AG04449 (cell line): ENCODE results near the gene RAC3.

Experiments
- CTCF ChIA-PET: fragments of 350-600 bp; formaldehyde crosslinking; extraction: SDS; loops from one replicate; lab custom pipeline; 2021; ENCODE audit warnings: antibody characterized with exemption; lab: Yijun Ruan, JAX
- POLR2A ChIA-PET: fragments of 400-600, 350-600 bp; formaldehyde crosslinking; extraction: SDS; loops from one replicate; lab custom pipeline; 2020; ENCODE audit warnings: antibody characterized with exemption, inconsistent platforms; lab: Yijun Ruan, JAX
- DNase-seq: peaks from one replicate; pipeline ENCODE4 v3.0.0-alpha.2; 2010; ENCODE audit warnings: low read depth, low spot score
- H3K4me3 ChIP-seq: 2 replicates; pipeline ENCODE4 v1.5.1; 2011; ENCODE audit warnings: low read depth, mild to moderate bottlenecking, control low read depth, low read length
- TF ChIP-seq, protein P1 (sequence below): IDR thresholded peaks from one replicate; pipeline ENCODE4 v1.5.1; 2011; ENCODE audit warnings: mild to moderate bottlenecking, moderate library complexity, low read length, control low read depth, inconsistent platforms; ENCODE audit not compliant: insufficient read depth; ENCODE audit errors: missing control alignments

Gene RAC3

DNA sequence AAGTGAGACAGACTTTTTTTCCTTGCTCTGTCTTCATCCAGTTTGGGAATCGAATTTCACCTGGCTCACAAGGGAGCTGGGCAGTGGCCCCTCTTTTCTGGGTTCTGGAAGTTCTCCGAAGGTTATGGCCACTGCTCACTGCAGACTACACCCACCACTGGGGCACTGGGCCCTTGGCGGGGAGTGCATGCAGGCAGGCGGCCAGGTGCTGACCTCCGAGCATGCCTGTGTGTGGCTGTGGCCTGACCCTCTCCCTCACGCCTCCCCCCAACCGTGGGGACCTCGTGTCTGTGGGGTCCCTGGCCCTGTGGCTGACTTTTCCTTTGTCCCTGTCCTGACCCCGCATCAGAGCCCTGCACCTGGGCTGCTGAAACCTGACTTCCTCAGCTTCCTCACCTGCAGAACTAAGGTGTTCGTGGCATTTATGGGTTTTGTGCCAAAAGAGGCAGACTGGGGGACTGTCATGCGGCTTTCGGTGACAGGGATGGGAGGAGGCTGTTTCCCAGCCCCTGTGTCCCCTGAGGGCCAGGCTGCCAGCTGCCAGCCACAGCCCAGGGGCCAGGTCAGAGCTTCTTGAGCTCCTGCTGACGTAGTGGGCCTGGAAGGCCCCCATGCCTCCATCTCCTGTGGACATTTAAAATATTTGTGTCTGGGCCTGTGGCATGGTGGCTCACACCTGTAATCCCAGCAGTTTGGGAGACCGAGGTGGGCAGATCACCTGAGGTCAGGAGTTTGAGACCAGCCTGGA lies 32.6 kb upstream of the RAC3 start:
- TF ChIP-seq, protein P1, sequence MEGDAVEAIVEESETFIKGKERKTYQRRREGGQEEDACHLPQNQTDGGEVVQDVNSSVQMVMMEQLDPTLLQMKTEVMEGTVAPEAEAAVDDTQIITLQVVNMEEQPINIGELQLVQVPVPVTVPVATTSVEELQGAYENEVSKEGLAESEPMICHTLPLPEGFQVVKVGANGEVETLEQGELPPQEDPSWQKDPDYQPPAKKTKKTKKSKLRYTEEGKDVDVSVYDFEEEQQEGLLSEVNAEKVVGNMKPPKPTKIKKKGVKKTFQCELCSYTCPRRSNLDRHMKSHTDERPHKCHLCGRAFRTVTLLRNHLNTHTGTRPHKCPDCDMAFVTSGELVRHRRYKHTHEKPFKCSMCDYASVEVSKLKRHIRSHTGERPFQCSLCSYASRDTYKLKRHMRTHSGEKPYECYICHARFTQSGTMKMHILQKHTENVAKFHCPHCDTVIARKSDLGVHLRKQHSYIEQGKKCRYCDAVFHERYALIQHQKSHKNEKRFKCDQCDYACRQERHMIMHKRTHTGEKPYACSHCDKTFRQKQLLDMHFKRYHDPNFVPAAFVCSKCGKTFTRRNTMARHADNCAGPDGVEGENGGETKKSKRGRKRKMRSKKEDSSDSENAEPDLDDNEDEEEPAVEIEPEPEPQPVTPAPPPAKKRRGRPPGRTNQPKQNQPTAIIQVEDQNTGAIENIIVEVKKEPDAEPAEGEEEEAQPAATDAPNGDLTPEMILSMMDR: no peak
- POLR2A ChIA-PET: no interaction called here
- CTCF ChIA-PET: no interaction called here
- no peak overlapping the region for H3K4me3 ChIP-seq
- DNase-seq: no peak

DNA sequence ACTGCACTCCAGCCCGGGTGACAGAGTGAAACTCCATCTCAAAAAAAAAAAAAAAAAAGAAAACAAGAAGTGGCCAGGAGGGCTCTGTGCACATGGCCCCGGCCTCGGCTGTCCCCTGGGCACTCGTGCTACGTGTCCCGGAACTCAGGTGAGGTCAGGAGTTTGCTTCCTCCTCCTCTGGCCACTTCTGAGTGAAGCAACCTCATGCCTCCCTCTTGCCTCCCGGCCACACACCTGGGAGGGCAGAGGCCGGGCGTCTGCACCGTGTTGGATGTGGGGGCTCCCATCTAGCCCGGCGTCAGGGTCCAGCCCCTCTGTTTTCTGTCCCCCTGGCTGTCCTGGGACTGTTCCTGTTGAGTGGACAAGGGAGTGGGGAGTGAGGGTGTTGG lies 31.9 kb upstream of the RAC3 start:
- TF ChIP-seq, protein P1: no peak
- ChIA-PET POLR2A (no interaction called here), CTCF (no interaction called here)
- no peak for DNase-seq
- H3K4me3 ChIP-seq: no peak overlapping the region

DNA sequence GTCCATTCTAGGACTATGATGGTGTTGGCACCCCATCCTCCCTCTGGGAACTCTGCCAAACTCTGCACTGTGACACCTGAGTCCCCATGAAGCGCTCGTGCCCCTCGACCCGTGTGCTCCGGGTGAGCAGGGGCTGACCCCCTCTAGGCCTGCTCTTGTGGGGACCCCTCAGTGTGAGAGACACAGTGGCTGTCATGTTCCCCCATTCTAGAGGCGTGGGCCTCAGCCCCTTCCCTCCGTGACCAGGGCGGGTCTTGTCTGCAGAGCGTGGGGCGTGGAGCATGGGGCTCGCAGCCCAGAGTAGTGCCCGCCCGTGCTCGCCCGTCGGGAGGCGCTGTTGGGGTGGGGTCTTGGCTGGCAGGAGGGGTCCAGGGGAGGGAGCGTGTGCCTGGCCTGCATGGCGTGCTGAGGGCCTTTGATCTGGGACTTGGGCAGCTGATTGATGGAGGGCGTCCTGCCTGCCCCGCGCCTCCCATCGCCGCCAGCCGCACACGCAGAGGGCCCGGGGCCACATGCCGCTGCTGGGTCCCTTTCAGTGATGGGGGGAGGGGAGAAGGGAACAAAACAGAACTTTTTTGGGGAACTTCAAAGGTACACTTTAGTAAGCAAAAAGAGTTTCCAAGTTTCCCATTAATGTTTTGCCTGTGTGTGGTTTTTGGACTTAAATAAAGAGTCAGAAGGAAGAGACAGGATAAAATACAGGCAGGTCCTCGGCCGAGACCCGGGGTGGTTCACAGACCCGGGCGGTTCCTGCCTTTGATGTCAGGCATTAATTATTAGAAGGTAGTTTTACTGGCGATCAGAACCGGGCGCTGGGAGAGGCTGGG lies 31.3 kb upstream of the RAC3 start:
- CTCF ChIA-PET: no interaction called here
- DNase-seq: no peak
- TF ChIP-seq, protein P1: no peak

DNA sequence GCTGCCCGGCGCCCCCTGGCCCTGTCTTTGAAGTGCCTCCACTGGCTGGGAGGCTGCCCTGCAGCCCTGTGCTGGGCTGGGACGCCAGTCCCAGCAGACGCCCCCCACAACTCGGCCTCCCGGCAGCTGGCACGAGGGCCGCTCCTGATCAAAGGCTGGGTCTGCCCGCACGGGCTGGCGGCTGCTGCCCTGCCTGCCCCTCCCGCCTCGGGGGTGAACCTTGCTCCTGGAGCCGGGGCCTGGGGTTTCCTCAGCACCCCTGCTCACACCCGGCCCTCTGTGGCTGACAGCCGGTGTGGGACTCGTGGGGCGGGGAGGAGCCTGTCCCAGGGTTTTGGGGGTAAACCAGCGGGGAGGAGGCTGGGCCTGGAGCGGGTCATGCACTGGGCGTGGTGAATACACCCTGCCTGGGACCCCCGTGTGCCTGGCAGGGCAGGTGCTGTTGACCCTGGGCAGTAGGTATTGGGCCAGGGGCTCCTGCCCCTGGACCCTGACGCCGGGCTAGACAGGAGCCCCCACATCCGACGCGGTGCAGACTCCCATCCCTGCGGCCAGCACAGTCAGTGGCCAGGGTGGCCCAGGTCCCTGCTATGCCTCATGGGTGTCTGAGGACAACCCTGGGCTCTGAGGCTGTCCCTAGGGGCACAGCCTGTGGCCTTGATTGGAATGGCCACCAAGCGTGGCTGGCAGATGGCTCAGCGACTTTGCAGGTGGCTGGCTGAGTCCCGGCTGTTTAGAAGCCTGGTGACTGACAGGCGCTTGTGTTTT lies 30.5 kb upstream of the RAC3 start:
- no peak overlapping the region for H3K4me3 ChIP-seq
- TF ChIP-seq, protein P1: no peak
- no peak for DNase-seq
- ChIA-PET POLR2A (no interaction called here), CTCF (no interaction called here)

More for the DNA sequence above, 31.3 kb upstream of the RAC3 start:
- POLR2A ChIA-PET: no interaction called here
- H3K4me3 ChIP-seq: no peak overlapping the region

DNA sequence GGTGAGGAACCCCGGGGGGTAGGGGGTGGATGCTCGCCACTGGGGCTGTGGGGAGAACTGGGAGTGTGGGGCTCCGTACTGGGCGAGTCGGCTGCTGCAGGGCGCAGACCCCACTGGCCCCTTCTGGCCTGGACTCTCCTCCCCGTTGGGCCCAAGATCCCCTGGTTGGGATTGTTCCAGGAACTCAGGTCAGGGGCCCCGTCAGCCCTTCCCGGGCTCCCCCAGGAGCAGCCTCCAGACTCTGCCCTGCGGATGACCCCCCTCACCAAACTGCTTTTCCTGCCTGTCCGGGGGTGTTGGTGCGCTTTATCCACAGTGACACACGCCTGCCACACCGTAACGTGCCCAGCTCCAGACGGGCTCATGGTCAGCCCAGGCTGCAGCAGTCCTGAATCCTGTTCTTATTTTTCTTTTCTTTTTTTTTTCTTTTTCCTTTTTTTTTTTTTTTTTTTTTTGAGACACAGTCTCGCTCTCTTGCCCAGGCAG lies 29.9 kb upstream of the RAC3 start:
- TF ChIP-seq, protein P1: no peak
- H3K4me3 ChIP-seq: no peak overlapping the region
- POLR2A ChIA-PET: no interaction called here
- no peak for DNase-seq
- CTCF ChIA-PET: no interaction called here
